Activated T-cell treated with anti-CD3 and anti-CD28 coated beads for 4 hours (primary cell): ENCODE data around the gene COG7.
"Not testable (repeated sequence)": the region's sequence is repeated elsewhere in the genome, so short reads cannot be mapped to it uniquely, and the experiment has no call there.

ENCODE experiments used
- DNase-seq: peaks from one replicate; pipeline ENCODE4 v3.0.0-alpha.2; 2020

Gene COG7

DNA sequence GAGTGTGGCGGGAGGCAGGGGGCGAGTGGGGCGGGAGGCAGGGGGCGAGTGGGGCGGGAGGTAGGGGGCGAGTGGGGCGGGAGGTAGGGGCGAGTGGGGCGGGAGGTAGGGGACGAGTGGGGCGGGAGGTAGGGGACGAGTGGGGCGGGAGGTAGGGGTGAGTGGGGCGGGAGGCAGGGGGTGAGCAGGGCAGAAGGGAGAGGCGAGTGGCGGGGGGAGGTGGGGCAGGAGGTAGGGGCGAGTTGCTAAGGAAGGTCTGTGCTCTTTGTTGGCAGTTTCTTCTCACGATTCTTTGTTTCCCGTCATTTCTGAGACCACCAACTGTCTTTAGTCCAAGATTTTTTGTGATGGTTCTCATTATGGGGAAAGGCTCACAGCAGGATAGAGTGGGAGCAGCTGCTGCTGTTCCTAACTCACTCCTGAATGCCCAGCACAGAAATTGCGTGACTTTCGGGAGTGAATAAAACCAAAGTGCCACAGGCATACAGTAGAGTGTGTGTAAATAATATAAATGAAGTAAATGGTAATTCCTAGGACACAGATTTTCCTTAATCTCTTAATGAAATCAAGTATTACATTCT lies 44.7 kb downstream of the COG7 start:
- no peak for DNase-seq

DNA sequence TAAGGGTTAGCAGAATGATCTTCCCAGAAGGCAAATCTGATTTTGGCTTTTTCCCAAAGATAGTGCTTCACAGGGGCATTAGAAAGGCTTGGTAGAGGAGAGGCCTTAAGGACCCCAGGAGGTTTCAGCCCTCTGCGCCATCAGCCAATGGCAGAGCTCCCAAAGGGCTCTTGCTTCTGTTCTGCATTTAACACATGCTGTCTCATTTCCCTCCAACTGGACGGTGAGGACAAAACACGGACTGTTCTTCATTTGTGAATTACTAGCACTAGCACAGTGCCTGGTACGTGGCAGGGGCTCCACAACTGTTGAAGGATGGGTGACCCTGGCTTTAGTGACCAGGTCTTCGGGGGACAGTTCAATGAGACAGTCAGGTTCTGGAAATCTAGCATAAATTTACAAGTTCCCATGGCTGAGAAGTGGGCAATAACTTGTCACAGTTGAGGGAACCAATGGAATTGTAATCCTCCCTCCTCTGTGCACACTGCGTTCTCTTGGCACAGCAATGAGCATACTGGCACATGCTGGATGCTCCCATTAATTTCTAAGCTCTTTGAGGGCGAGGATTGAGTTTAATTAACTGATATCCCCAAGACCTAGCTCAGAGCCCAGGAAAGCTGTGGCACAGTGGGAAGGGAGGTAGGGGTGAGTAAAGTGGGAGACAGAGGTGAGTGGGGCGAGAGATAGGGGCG lies 45.4 kb downstream of the COG7 start:
- DNase-seq, result no peak

GRCh38 chr16:23406546-23407240 lies 46.3 kb downstream of the COG7 start:
- DNase-seq, result no peak

- no peak for DNase-seq
These were observed 47.0 kb downstream of the COG7 start for GRCh38 chr16:23406024-23406423.

DNA sequence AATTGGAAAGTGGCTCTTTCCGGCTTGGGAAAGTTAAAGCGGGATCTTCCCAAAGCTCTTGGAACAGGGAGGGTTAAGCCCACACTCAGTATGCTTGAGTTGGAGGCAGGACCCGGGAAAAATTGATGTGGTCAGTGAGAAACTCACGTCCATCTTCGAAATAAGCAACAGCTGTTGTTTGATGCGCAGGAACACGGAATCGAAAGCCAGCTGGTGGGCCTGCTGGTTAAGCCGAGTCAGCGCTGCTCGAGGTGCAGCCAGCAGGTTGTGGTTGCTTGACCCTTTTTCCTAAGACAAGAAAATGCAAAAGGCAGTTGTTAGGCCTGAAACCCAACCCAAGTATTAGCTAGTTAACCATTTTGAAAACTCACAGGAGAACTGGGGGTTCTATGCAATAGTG lies 49.4 kb downstream of the COG7 start:
- DNase-seq, result no peak

DNA sequence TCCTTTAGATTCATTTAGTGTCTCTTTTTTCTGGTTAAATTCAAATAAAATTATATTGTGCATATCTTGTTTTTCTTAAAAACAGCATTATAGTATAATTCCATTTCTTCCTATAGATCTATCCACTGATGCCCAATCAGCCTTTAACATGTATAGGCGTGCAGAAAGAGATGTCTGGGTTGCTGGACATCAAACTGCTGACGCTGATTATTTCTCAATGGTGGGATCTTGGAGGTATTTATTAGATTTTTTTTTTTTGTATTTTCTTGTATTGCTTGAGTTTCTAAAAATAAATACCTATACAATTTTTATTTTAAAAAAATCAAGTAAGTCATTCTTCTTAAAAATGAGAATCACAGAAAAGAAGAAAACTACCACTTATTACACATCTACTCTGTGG lies 50.9 kb downstream of the COG7 start:
- no peak for DNase-seq

GRCh38 chr16:23401139-23401538 lies 51.9 kb downstream of the COG7 start:
- DNase-seq, result no peak

- not testable (repeated sequence) for DNase-seq
These were observed 52.5 kb downstream of the COG7 start for GRCh38 chr16:23400447-23400846.

- DNase-seq, result no peak
These were observed 53.8 kb downstream of the COG7 start for GRCh38 chr16:23398987-23399805.

- no peak for DNase-seq
These were observed 55.5 kb downstream of the COG7 start for GRCh38 chr16:23397464-23397863.

DNA sequence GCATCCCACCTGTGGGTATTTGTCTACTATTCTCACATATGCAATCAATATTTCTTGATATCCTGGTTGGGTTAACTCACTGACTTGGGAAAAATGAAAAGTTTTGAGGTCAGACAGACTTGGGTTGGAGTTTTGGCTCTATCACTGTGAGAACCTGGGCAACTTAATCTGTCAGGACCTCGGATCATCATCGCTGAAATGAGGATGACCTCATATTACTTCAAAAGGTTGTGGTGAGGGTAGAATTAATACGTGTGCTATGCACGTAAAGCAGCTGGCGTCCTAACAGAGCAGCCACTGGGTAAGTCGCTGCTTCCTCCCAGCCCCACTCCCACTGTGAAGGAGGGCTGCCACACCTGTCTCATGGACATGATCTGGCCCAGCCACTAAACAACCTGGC lies 57.3 kb downstream of the COG7 start:
- DNase-seq, result no peak

DNA sequence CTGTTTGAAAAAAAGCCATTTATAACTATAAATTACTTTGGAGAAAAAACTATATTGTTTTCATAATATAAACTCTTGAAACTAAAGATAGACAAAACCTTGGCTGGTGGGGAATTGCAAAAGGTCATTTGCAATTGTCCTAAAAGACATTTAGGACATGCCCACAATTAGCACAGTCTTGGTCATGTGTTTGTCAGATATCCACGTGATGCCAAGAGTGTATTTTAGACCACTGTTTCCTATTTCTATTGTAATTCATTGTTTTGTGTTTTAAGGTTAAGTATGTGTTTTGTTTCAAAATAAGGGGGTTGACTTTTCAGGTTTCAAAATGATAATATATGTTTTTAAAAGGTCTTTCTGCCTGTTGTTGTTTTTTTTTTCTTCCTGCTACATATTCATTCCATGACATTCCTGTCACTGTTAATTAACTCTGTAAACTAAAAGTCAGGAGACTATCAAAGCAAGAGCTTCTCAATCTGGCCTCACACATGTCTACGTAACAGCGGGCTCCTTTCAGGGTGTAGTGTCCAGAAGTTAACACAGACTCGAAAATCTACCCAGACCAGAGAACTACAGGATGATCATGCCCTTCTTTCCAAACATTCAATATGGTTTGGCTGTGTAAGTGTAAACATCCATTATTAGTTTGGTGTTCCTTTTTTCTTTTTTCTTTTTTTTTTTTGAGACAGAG lies 58.7 kb downstream of the COG7 start:
- DNase-seq, result no peak

DNA sequence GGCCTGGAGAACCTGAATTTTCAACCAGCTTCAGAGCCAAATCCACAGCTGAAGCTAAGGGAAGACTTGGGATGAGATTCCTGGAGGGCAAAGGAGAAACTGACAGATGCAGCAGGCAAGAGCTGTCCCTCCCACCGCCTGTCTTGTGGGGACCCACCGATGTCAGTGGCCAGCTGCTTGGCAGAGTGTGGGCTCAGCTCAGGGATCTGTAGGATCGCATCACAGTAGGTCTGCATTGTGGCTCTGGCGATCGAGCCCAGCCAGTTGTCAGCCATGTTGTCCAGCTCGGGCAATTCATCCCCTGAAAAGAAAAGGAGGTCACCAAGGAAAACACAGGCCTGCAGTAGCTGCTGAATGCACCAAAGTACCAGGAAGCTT lies 60.8 kb downstream of the COG7 start:
- DNase-seq, result no peak

DNA sequence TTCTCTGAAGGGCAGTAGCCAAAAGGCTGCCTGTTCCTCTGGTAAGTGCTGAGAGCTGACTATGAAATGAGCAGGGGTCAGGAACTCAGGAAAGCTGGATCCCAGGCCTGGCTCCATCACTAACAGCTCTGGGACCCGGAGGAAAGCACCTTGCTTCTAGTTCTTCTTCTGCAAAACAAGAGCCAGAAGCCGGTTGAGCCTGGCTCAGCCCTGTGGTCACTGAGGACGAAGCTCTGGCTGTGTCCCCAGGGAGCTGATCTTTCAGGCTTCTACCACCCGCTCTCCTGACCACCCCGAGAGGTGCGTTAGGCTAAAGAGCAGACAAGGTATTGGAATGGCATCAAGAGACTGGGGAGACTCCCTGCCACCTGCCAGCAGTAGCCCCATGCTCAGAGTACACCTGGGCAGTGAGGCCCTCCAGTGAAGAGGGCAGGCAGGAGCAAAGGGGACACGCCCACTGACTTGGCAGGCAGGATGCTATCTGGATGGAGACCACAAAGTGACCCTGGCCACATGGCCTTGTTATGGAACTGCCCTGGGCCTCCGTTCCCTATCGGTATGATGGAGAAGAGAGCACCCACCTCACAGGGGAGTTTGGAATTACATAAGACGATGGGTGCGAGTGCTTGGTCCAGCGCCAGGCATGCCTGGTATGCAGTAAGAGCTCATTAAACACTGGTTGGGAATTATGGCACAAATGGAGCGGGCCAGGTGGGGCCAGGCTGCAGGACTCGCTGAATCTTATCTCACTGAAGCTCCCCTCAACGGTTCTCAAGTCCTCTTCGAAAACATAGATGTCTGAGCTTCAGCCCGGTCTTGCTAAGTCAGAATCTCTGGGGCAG lies 61.4 kb downstream of the COG7 start:
- no peak for DNase-seq

DNA sequence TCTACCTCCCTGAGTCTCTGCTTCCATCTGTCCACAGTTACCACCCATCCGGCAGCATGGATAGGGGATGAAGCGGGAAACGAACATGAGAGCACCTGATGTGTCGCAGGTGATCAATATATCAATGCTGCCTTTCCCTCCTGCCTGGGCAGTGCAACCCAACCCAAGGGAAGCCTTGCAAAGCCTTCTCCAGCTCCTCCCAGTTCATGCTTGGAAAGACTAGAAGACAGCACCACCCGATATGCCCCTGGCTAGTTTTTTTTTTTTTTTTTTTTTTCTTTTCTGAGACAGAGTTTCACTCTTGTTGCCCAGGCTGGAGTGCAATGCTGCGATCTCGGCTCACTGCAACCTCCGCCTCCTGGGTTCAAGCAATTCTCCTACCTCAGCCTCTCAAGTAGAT lies 63.1 kb downstream of the COG7 start:
- not testable (repeated sequence) for DNase-seq

DNA sequence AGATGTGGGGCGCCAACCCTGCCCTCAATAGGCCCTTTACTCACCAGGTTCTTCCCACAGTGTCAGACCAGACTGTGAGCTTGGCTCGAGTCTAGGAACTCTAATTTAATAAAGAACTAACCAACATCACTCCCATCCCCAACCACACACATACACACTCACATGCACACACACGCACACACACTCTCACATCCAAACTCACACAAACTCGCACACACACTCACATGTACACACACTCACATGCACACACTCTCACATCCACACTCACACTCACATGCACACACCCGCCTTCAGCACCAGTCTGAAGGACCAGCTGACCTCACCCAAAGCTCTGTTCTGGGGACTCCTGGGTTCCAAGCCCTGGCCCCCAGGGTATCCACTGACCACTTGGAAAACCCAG lies 63.8 kb downstream of the COG7 start:
- no peak for DNase-seq

DNA sequence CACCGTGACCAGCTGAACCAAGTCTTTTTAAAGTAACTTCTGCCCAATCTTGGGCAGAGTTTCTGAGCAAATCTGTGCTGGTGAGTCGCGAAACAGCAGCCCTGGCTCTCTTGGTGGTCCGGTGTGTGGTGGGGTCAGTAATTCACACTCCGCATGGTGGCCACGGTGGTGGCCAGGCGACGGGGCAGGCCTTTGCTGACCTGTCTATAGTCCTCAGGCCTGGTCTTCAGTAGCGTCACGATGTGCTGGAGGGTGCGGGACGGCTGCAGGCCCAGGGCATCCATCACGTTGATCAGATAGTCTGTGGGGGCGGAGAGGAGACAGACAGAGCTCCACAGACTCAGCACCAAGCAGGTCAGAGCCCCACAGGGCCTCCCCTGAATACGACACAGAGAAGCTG lies 64.2 kb downstream of the COG7 start:
- no peak for DNase-seq

- no peak for DNase-seq
These were observed 65.3 kb downstream of the COG7 start for GRCh38 chr16:23387666-23388065.

DNA sequence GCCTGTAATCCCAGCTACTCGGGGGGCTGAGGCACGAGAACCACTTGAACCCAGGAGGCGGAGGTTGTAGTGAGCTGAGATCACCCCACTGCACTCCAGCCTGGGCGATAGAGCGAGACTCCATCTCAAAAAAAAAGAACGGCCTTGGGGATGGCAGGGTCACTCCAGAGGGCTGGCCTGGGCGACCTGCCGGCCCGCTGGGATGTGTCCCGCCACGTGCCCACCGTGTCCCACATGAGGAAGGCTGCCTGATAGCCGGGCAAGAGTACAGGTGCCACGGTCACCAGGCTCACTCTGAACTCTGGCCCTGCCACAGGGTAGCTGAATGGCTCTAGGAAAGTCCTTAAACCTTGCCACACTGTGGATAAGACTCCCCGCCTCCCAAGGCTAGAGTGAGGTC lies 67.5 kb downstream of the COG7 start:
- no peak for DNase-seq

- DNase-seq, result no peak
These were observed 68.1 kb downstream of the COG7 start for GRCh38 chr16:23384878-23385277.

DNA sequence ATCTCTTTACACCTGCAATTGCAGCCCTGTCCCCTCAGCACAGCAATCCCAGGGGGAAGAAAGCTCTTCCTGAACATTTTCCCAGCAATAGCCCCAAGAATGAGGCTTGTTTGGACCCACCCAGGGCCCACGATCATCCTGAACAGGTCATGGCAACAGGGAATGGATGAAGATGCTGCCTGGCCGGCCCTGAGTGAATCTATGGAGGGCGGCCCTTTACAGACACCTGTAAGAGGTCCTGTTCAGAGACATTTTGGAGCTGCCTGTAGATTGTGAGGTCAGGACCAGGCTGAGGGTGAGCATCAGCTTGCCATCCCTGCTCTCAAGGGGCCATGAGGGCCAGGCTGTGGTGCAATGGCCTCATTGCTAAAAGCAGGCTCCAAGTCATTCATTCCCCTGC lies 69.1 kb downstream of the COG7 start:
- no peak for DNase-seq

DNA sequence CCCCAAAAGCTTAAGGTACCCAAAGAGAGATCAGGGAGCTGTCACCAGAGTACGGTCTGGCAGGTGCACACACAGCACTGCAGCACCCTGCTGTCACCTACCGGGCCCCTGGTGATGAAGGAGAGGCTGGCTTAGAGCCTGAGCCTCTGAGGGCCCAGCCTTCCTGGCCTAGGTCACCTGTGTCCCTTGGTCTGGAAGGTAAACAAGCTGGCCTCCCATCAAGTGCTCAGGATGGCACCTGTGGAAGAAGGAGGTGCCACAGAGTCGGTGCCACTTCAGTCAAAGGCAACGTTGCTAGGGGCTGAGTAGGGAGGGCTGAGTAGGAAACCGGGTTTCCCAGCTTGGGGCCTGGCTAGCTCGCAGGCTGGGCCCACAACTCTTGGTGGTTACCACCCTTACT lies 70.7 kb downstream of the COG7 start:
- DNase-seq, result no peak
